PC-9 (cell line): ENCODE data around the gene SIRPD. TPM values are rescaled to one million over a fixed set of nuclear protein-coding genes. Genes with fewer than 3 reads are reported as not detected.

Experiments
- BruUV-seq: library from RNA; stranded (reverse); fragments of 400-500 nt; replicated peaks from 2 replicates; lab custom pipeline; 2021; lab: Mats Ljungman, UMichigan
- CTCF ChIA-PET: fragments of 300-600 bp; sonication (Branson Sonifier 250); formaldehyde crosslinking; loops from one replicate; lab custom pipeline; 2022; ENCODE audit warnings: antibody characterized with exemption; lab: Charles Lee
- POLR2A ChIA-PET: fragments of 300-600 bp; sonication (Branson Sonifier 250); formaldehyde crosslinking; loops from one replicate; lab custom pipeline; 2022; ENCODE audit warnings: antibody characterized with exemption; ENCODE audit not compliant: unreplicated experiment; lab: Charles Lee
- DNase-seq, 2 experiments: peaks; one replicate each; pipeline versions ENCODE4 v3.0.0 to v3.0.0-alpha.2; 2015 to 2022; ENCODE audit warnings: mixed read lengths in 1 of 2
- H2AFZ ChIP-seq: fragments of 200-600 bp; sonication (generic); 2 replicates; pipeline ENCODE4 v1.8.1; 2017; ENCODE audit warnings: antibody characterized with exemption
- H3F3A ChIP-seq: fragments of 200-600 bp; sonication (generic); 2 replicates; pipeline ENCODE4 v1.8.1; 2017; ENCODE audit warnings: antibody characterized with exemption, mild to moderate bottlenecking, low read depth; ENCODE audit not compliant: insufficient read depth
- H3K27ac ChIP-seq: fragments of 200-600 bp; sonication (generic); 2 replicates; pipeline ENCODE4 v1.6.1; 2016; ENCODE audit warnings: mixed run types
- H3K27me3 ChIP-seq: fragments of 200-600 bp; sonication (generic); 2 replicates; pipeline ENCODE4 v1.6.1; 2016; ENCODE audit warnings: low read depth, mixed run types; ENCODE audit not compliant: insufficient read depth
- H3K36me3 ChIP-seq: fragments of 200-600 bp; sonication (generic); 2 replicates; pipeline ENCODE4 v1.6.1; 2016; ENCODE audit warnings: low read depth, mixed run types
- H3K4me1 ChIP-seq: fragments of 200-600 bp; sonication (generic); replicated peaks from 2 replicates; pipeline ENCODE4 v1.6.1; 2016; ENCODE audit warnings: mixed run types; ENCODE audit not compliant: insufficient read depth
- H3K4me2 ChIP-seq: fragments of 200-600 bp; sonication (generic); 2 replicates; pipeline ENCODE4 v1.6.1; 2017; ENCODE audit warnings: mixed run types
- H3K4me3 ChIP-seq: fragments of 200-600 bp; sonication (generic); 2 replicates; pipeline ENCODE4 v1.6.1; 2016; ENCODE audit warnings: mixed run types
- H3K79me2 ChIP-seq: fragments of 200-600 bp; sonication (generic); 2 replicates; pipeline ENCODE4 v1.6.1; 2017; ENCODE audit warnings: low read depth, mixed run types
- H3K9me2 ChIP-seq: fragments of 200-600 bp; sonication (generic); 2 replicates; pipeline ENCODE4 v1.8.1; 2017; ENCODE audit warnings: mild to moderate bottlenecking; ENCODE audit not compliant: insufficient read depth
- H3K9me3 ChIP-seq: fragments of 200-600 bp; sonication (generic); 2 replicates; pipeline ENCODE4 v1.8.1; 2016; ENCODE audit warnings: low read depth; ENCODE audit not compliant: insufficient read depth
- H4K20me1 ChIP-seq: fragments of 200-600 bp; sonication (generic); 2 replicates; pipeline ENCODE4 v1.8.1; 2017; ENCODE audit not compliant: insufficient read depth
- EZH2 ChIP-seq: fragments of 200-600 bp; sonication (generic); IDR thresholded peaks from 2 replicates; pipeline ENCODE4 v1.8.0; 2017; ENCODE audit warnings: antibody characterized with exemption, low read depth
- intact Hi-C: fragments of 100-400 bp; cut with micrococcal nuclease; formaldehyde crosslinking; loops from one replicate; pipeline ENCODE4 v1.10.0; 2022; ENCODE audit not compliant: unreplicated experiment
- total RNA-seq: library from RNA; stranded (reverse); gene quantifications from 2 replicates; pipeline ENCODE4 v1.2.3, GENCODE V29; 2021
- TF ChIP-seq, protein P1 (sequence below): fragments of 200-600 bp; sonication (generic); conservative IDR thresholded peaks from 2 replicates; pipeline ENCODE4 v1.6.1; 2017; ENCODE audit warnings: mixed run types, antibody characterized with exemption, mild to moderate bottlenecking, moderate library complexity

The SIRPD gene
- total RNA-seq, 1 experiment from 2014 or later, result 0.37 TPM

DNA sequence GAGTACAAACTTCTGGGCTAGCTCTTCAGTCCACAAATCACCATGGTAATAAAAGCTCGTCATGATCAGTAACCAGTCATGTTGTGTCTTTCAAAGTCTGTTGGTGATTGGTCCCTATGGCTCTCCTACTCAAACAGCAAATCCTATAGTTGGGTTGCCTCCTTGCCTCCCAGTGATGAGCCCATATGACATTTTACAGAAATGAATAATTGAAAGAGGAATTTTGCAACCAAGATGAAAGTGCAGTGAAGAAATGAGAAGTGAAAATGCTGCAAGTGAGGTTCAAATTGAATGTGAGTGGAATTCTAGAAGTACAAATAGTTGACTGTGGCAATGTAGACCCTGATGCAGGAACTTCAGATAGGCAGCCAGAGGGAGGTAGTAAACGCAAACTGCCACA lies 5.1 kb upstream of the SIRPD start:
- CTCF ChIA-PET, result no interaction called here
- H3K9me2 ChIP-seq, result no peaks in the 10 kb centered on the region
- DNase-seq, result no peak

DNA sequence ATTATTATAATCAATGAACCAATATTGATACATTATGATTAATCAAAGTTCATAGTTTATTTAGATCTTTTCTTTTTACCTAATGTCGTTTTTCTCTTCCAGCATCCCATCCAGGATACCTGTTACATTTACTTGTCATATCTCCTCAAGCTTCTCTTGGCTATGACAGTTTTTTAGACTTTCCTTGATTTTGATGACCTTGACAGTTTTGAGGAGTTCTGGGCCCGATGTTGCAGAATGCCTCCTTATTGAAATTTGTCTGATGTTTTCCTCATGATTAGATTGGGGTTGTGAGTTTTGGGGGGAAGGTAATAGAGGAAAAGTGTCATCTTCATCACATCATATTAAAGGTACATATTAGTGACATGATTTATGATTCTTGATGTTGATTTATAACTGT lies 3.8 kb upstream of the SIRPD start:
- TF ChIP-seq EZH2, result no peak
- TF ChIP-seq, protein P1, sequence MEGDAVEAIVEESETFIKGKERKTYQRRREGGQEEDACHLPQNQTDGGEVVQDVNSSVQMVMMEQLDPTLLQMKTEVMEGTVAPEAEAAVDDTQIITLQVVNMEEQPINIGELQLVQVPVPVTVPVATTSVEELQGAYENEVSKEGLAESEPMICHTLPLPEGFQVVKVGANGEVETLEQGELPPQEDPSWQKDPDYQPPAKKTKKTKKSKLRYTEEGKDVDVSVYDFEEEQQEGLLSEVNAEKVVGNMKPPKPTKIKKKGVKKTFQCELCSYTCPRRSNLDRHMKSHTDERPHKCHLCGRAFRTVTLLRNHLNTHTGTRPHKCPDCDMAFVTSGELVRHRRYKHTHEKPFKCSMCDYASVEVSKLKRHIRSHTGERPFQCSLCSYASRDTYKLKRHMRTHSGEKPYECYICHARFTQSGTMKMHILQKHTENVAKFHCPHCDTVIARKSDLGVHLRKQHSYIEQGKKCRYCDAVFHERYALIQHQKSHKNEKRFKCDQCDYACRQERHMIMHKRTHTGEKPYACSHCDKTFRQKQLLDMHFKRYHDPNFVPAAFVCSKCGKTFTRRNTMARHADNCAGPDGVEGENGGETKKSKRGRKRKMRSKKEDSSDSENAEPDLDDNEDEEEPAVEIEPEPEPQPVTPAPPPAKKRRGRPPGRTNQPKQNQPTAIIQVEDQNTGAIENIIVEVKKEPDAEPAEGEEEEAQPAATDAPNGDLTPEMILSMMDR, result no peak
- Histone ChIP-seq H3K9me3 (peaks cover 57% of the 10 kb centered on the region), H3K79me2 (no peaks in the 10 kb centered on the region), H3K4me3 (no peak overlapping the region; the same call in 1 of the 2 replicates), H3K27me3 (no peaks in the 10 kb centered on the region), H3K9me2 (no peaks in the 10 kb centered on the region), H3K4me2 (no peak overlapping the region), H3K36me3 (peaks cover 46% of the 10 kb centered on the region), H3K27ac (no peak overlapping the region), H3F3A (peaks cover 20% of the 10 kb centered on the region), H3K4me1 (peaks cover 19% of the 10 kb centered on the region), H2AFZ (no peak overlapping the region), H4K20me1 (no peaks in the 10 kb centered on the region)
- intact Hi-C loops, result no loop called here
- ChIA-PET POLR2A (no interaction called here), CTCF (no interaction called here)
- no peak for DNase-seq
- BruUV-seq, result no TSS peak

More for the DNA sequence above, 5.1 kb upstream of the SIRPD start:
- no TSS peak for BruUV-seq
- intact Hi-C loops, result no loop called here
- Histone ChIP-seq H2AFZ (no peak overlapping the region), H3K9me3 (peaks cover 55% of the 10 kb centered on the region), H4K20me1 (no peaks in the 10 kb centered on the region), H3K36me3 (peaks cover 46% of the 10 kb centered on the region), H3K27me3 (no peaks in the 10 kb centered on the region), H3K27ac (no peak overlapping the region), H3K4me3 (no peak overlapping the region), H3K4me2 (no peak overlapping the region), H3F3A (peaks cover 33% of the 10 kb centered on the region), H3K4me1 (peaks cover 31% of the 10 kb centered on the region), H3K79me2 (no peaks in the 10 kb centered on the region)
- POLR2A ChIA-PET, result no interaction called here
- TF ChIP-seq EZH2, result no peak
- TF ChIP-seq, protein P1, result no peak

GRCh38 chr20:1555952-1556351 lies 1.6 kb downstream of the SIRPD start:
- Histone ChIP-seq H3K36me3 (peaks cover 2% of the 10 kb centered on the region; the same call in 1 of the 2 replicates), H3K4me1 (no peaks in the 10 kb centered on the region), H3K27me3 (no peaks in the 10 kb centered on the region), H2AFZ (no peak overlapping the region), H3K27ac (no peak overlapping the region), H3K9me2 (no peaks in the 10 kb centered on the region), H3K4me2 (no peak overlapping the region), H3K4me3 (no peak overlapping the region), H3K79me2 (no peaks in the 10 kb centered on the region), H3F3A (no peaks in the 10 kb centered on the region), H3K9me3 (peaks cover 33% of the 10 kb centered on the region), H4K20me1 (no peaks in the 10 kb centered on the region)
- ChIA-PET POLR2A (no interaction called here), CTCF (no interaction called here)
- BruUV-seq, result no TSS peak
- intact Hi-C loops, result no loop called here
- no peak for TF ChIP-seq EZH2
- TF ChIP-seq, protein P1, result no peak
- no peak for DNase-seq
